ENCODE measurements around the gene PRSS3.
"Not testable (repeated sequence)": the region's sequence is repeated elsewhere in the genome, so short reads cannot be mapped to it uniquely, and the experiment has no call there.

DNA sequence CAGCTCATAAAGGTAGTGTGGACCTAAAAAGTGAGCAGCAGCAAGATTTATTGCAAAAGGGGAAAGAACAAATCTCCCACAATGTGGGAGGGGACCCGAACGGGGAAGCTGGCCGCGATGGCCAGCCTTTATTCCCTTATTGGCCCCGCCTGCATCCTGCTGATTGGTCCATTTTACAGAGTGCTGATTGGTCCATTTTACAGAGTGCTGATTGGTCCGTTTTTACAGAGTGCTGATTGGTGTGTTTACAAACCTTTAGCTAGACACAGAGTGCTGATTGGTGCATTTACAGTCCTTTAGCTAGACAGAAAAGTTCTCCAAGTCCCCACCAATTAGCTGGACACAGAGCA is 46.1 kb upstream of the PRSS3 start:
- not testable (repeated sequence) for TF ChIP-seq SMARCA5 (IDR thresholded peaks at IDR 0.05); EED (IDR thresholded peaks at IDR 0.05; ENCODE audit: low read depth); MTA2 (IDR thresholded peaks at IDR 0.05; ENCODE audit: low read depth); CTCF (IDR thresholded peaks at IDR 0.05 in 2 of 3, conservative IDR thresholded peaks at IDR 0.05 in 1 of 3; ENCODE audit: control insufficient read depth in 2 of 3, extremely low read depth in 1 of 3, insufficient read depth in 1 of 3, low read depth in 3 of 3, low read length in 3 of 3); POLR2A (IDR thresholded peaks at IDR 0.05; ENCODE audit: low read depth, low read length)
- TF ChIP-seq, protein P1, sequence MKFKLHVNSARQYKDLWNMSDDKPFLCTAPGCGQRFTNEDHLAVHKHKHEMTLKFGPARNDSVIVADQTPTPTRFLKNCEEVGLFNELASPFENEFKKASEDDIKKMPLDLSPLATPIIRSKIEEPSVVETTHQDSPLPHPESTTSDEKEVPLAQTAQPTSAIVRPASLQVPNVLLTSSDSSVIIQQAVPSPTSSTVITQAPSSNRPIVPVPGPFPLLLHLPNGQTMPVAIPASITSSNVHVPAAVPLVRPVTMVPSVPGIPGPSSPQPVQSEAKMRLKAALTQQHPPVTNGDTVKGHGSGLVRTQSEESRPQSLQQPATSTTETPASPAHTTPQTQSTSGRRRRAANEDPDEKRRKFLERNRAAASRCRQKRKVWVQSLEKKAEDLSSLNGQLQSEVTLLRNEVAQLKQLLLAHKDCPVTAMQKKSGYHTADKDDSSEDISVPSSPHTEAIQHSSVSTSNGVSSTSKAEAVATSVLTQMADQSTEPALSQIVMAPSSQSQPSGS (IDR thresholded peaks at IDR 0.05; ENCODE audit: low read length) = not testable (repeated sequence)

All from GM12878 (cell line).